Left hindlimb (tissue), 1 donor: ENCODE results near the gene FBXO22.
"Not testable (repeated sequence)": the region's sequence is repeated elsewhere in the genome, so short reads cannot be mapped to it uniquely, and the experiment has no call there.

ENCODE experiments used
- DNase-seq: peaks from one replicate; pipeline ENCODE4 v3.0.0-alpha.2; 2018

Gene FBXO22

GRCh38 chr15:75921732-75922703, 18.3 kb downstream of the FBXO22 start:
- DNase-seq: no peak

GRCh38 chr15:75923756-75924155, 20.1 kb downstream of the FBXO22 start:
- no peak for DNase-seq

GRCh38 chr15:75924576-75924975, 20.9 kb downstream of the FBXO22 start:
- DNase-seq: no peak

- DNase-seq: no peak
Observed at GRCh38 chr15:75925440-75925839, 21.8 kb downstream of the FBXO22 start.

GRCh38 chr15:75926931-75927330, 23.3 kb downstream of the FBXO22 start:
- DNase-seq: no peak

- DNase-seq: no peak
Observed at GRCh38 chr15:75927601-75928000, 23.9 kb downstream of the FBXO22 start.

- DNase-seq: no peak
Observed at GRCh38 chr15:75928680-75929608, 25.3 kb downstream of the FBXO22 start.

GRCh38 chr15:75929799-75930565, 26.3 kb downstream of the FBXO22 start:
- no peak for DNase-seq

GRCh38 chr15:75930866-75931265, 27.2 kb downstream of the FBXO22 start:
- no peak for DNase-seq

GRCh38 chr15:75942464-75942863, 38.8 kb downstream of the FBXO22 start:
- no peak for DNase-seq

GRCh38 chr15:75943246-75943645, 39.6 kb downstream of the FBXO22 start:
- no peak for DNase-seq

GRCh38 chr15:75943713-75944215, 40.1 kb downstream of the FBXO22 start:
- no peak for DNase-seq

- DNase-seq: no peak
Observed at GRCh38 chr15:75945953-75946352, 42.3 kb downstream of the FBXO22 start.

GRCh38 chr15:75947092-75947491, 43.4 kb downstream of the FBXO22 start:
- no peak for DNase-seq

GRCh38 chr15:75948761-75949296, 45.2 kb downstream of the FBXO22 start:
- DNase-seq: no peak

- no peak for DNase-seq
Observed at GRCh38 chr15:75952525-75952924, 48.8 kb downstream of the FBXO22 start.

GRCh38 chr15:75955720-75956119, 52.0 kb downstream of the FBXO22 start:
- no peak for DNase-seq

- no peak for DNase-seq
Observed at GRCh38 chr15:75961331-75961730, 57.7 kb downstream of the FBXO22 start.

GRCh38 chr15:75966073-75966472, 62.4 kb downstream of the FBXO22 start:
- DNase-seq: no peak

- DNase-seq: not testable (repeated sequence)
Observed at GRCh38 chr15:75976766-75977165, 73.1 kb downstream of the FBXO22 start.

- no peak for DNase-seq
Observed at GRCh38 chr15:75981149-75981815, 77.6 kb downstream of the FBXO22 start.

- no peak for DNase-seq
Observed at GRCh38 chr15:75982468-75982867, 78.8 kb downstream of the FBXO22 start.
